ENCODE measurements around the gene CACNA1C. TPM values are rescaled to one million over a fixed set of nuclear protein-coding genes. Genes with fewer than 3 reads are reported as not detected.

CACNA1C gene
- total RNA-seq, 2 donors from 2014 or later, result 0.84 to 10.2 TPM

- no peaks in the 10 kb centered on the region for H3K9me3 ChIP-seq
- H3K4me3 ChIP-seq, result no peak overlapping the region
- H3K9ac ChIP-seq (ENCODE audit: low read depth in 2 of 2, low read length in 2 of 2), result no peak overlapping the region
- H3K27me3 ChIP-seq, result no peaks in the 10 kb centered on the region
- H3K27ac ChIP-seq, result no peak overlapping the region
- no peaks in the 10 kb centered on the region for H3K36me3 ChIP-seq
- intact Hi-C loops (cut with DNase I), result loop anchor here (10.0 kb wide), 2 partner anchors 297 to 527 kb away; partner anchors contain the start of gene CACNA1C
- no peak for DNase-seq
- TF ChIP-seq CTCF (IDR thresholded peaks at IDR 0.05), result no peak
- H3K4me1 ChIP-seq, result no peaks in the 10 kb centered on the region
Measured at GRCh38 chr12:2581293-2582045, 528.7 kb downstream of the CACNA1C start.

GRCh38 chr12:2582631-2583030 is 529.8 kb downstream of the CACNA1C start:
- DNase-seq, result no peak
- no peaks in the 10 kb centered on the region for H3K36me3 ChIP-seq
- no peaks in the 10 kb centered on the region for H3K4me1 ChIP-seq
- H3K4me3 ChIP-seq, result no peak overlapping the region
- H3K27ac ChIP-seq, result no peak overlapping the region
- no peak for TF ChIP-seq CTCF (IDR thresholded peaks at IDR 0.05)
- no peaks in the 10 kb centered on the region for H3K27me3 ChIP-seq
- H3K9me3 ChIP-seq, result no peaks in the 10 kb centered on the region
- intact Hi-C loops (cut with DNase I), result loop anchor here (10.0 kb wide), 2 partner anchors 298 to 528 kb away; partner anchors contain the start of gene CACNA1C
- peak overlapping the region in 1 of 2 donors; percentile 31 for H3K9ac ChIP-seq (ENCODE audit: low read depth in 2 of 2, low read length in 2 of 2)

DNA sequence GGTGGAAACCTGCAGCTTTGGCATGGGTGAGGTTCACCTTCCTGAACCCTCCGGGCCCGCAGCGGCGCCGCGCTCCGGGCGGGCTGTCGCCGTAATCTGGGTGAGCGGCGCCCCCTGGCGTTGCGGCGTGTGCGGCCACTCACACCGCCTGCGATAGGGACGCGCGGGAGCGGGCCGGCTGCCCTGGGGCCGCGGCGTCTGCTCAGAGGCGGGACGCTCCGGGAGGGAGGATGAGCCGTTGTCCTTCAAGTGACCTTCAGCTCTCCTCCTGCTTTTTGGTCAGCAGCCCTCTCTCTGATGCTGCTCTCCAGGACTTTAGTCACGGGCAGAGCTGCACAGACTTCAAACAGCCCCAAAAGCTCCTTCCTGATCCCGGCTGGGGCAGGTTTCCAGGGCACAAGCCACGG is 530.3 kb downstream of the CACNA1C start:
- Histone ChIP-seq H3K9ac (ENCODE audit: low read depth in 2 of 2, low read length in 2 of 2) (peak overlapping the region in 1 of 2 donors; percentile 31), H3K27me3 (no peaks in the 10 kb centered on the region), H3K36me3 (no peaks in the 10 kb centered on the region), H3K9me3 (no peaks in the 10 kb centered on the region), H3K4me3 (no peak overlapping the region), H3K27ac (no peak overlapping the region), H3K4me1 (no peaks in the 10 kb centered on the region)
- TF ChIP-seq CTCF (IDR thresholded peaks at IDR 0.05), result peak; percentile 85
- peak; percentile 75 for DNase-seq
- intact Hi-C loops (cut with DNase I), result loop anchor here (10.0 kb wide), 2 partner anchors 298 to 528 kb away; partner anchors contain the start of gene CACNA1C

- Histone ChIP-seq H3K4me1 (no peaks in the 10 kb centered on the region), H3K9me3 (no peaks in the 10 kb centered on the region), H3K4me3 (no peak overlapping the region), H3K27ac (no peak overlapping the region), H3K9ac (ENCODE audit: low read depth in 2 of 2, low read length in 2 of 2) (no peak overlapping the region), H3K27me3 (no peaks in the 10 kb centered on the region), H3K36me3 (no peaks in the 10 kb centered on the region)
- no peak for TF ChIP-seq CTCF (IDR thresholded peaks at IDR 0.05)
- intact Hi-C loops (cut with DNase I), result loop anchor here (10.0 kb wide), 2 partner anchors 299 to 529 kb away; partner anchors contain the start of gene CACNA1C
- DNase-seq, result no peak
Measured at GRCh38 chr12:2583642-2584401, 531.0 kb downstream of the CACNA1C start.

- H3K9ac ChIP-seq (ENCODE audit: low read depth in 2 of 2, low read length in 2 of 2), result no peak overlapping the region
- no peak for TF ChIP-seq CTCF (IDR thresholded peaks at IDR 0.05)
- peak; percentile 24 for DNase-seq
- no peaks in the 10 kb centered on the region for H3K36me3 ChIP-seq
- intact Hi-C loops (cut with DNase I), result loop anchor here (10.0 kb wide), 2 partner anchors 302 to 532 kb away; partner anchors contain the start of gene CACNA1C
- H3K27ac ChIP-seq, result peak overlapping the region; percentile 38
- no peaks in the 10 kb centered on the region for H3K4me1 ChIP-seq
- H3K27me3 ChIP-seq, result no peaks in the 10 kb centered on the region
- no peak overlapping the region for H3K4me3 ChIP-seq
- H3K9me3 ChIP-seq, result no peaks in the 10 kb centered on the region
Measured at GRCh38 chr12:2586156-2587038, 533.6 kb downstream of the CACNA1C start.
